CD4-positive, CD25-positive, alpha-beta regulatory T cell (primary cell): Measurements from ENCODE around the gene TMUB2. TPM values are rescaled to one million over a fixed set of nuclear protein-coding genes. Genes with fewer than 3 reads are reported as not detected.

Experiments
- ATAC-seq, 2 donors: fragments of 150-1000 bp; cut with Tn5 transposase; one replicate each; pipeline ENCODE4 v1.10.0; 2021; ENCODE audit warnings: low read depth in 2 of 2, moderate number of reproducible peaks in 2 of 2, moderate library complexity in 1 of 2
- DNase-seq, 3 donors: peaks; one replicate each; pipeline versions ENCODE4 v3.0.0 to v3.0.0-alpha.2; 2012 to 2022; ENCODE audit warnings: mixed read lengths in 1 of 3
- H3K27ac ChIP-seq: one replicate; pipeline ENCODE4 v1.7.0; 2013; ENCODE audit warnings: mild to moderate bottlenecking, low read length; ENCODE audit not compliant: insufficient read depth, poor library complexity, severe bottlenecking
- H3K27me3 ChIP-seq: one replicate; pipeline ENCODE4 v1.7.0; 2013; ENCODE audit warnings: low read length; ENCODE audit not compliant: control insufficient read depth, insufficient read depth
- H3K36me3 ChIP-seq: one replicate; pipeline ENCODE4 v1.7.0; 2013; ENCODE audit warnings: mild to moderate bottlenecking, low read length, moderate library complexity; ENCODE audit not compliant: control insufficient read depth, insufficient read depth
- H3K4me1 ChIP-seq: 2 replicates; pipeline ENCODE4 v1.7.0; 2013; ENCODE audit warnings: mild to moderate bottlenecking, low read length; ENCODE audit not compliant: insufficient read depth, control insufficient read depth, poor library complexity, severe bottlenecking
- H3K4me3 ChIP-seq: one replicate; pipeline ENCODE4 v1.7.0; 2013; ENCODE audit warnings: low read depth, mild to moderate bottlenecking, low read length, moderate library complexity
- H3K9me3 ChIP-seq, 2 experiments: 1 replicate in 1 of 2; 2 replicates in 1 of 2; pipeline ENCODE4 v1.7.0; 2013; ENCODE audit warnings: low read length in 2 of 2, mild to moderate bottlenecking in 1 of 2, moderate library complexity in 1 of 2; ENCODE audit not compliant: control insufficient read depth in 2 of 2
- H3K27ac Mint-ChIP-seq, 3 donors: one replicate each; pipeline ENCODE4 v1.8.0; 2020 to 2022; ENCODE audit warnings: mild to moderate bottlenecking in 3 of 3, mixed read lengths in 3 of 3, moderate library complexity in 2 of 3
- H3K27me3 Mint-ChIP-seq: one replicate; pipeline ENCODE4 v1.8.0; 2022; ENCODE audit warnings: mild to moderate bottlenecking, mixed read lengths
- H3K36me3 Mint-ChIP-seq: one replicate; pipeline ENCODE4 v1.8.0; 2020; ENCODE audit warnings: mixed read lengths
- H3K4me1 Mint-ChIP-seq, 4 donors: one replicate each; pipeline ENCODE4 v1.8.0; 2020 to 2022; ENCODE audit warnings: mixed read lengths in 4 of 4, mild to moderate bottlenecking in 1 of 4
- H3K4me3 Mint-ChIP-seq, 4 donors: one replicate each; pipeline ENCODE4 v1.8.0; 2020 to 2022; ENCODE audit warnings: mild to moderate bottlenecking in 4 of 4, mixed read lengths in 4 of 4, moderate library complexity in 3 of 4
- H3K9me3 Mint-ChIP-seq, 7 donors: one replicate each; pipeline ENCODE4 v1.8.0; 2020 to 2022; ENCODE audit warnings: mixed read lengths in 7 of 7, mild to moderate bottlenecking in 3 of 7, moderate library complexity in 2 of 7
- polyA plus RNA-seq, 4 donors: library from polyadenylated mRNA; unstranded; fragments of 300-500 nt; fragmentation: Illumina TruSeq; gene quantifications; one replicate each; pipeline ENCODE4 v1.2.3, GENCODE V29; 2021
- total RNA-seq: library from RNA; stranded (reverse); gene quantifications from one replicate; pipeline ENCODE4 v1.2.3, GENCODE V29; 2022

TMUB2 gene
- total and polyA plus RNA-seq, 5 donors from 2014 or later: 31.7 to 67.7 (median 35.4) TPM

- H3K36me3 Mint-ChIP-seq: peaks cover 40% of the 10 kb centered on the region
- peaks cover 56% of the 10 kb centered on the region for H3K4me1 ChIP-seq
- H3K4me3 Mint-ChIP-seq: peak overlapping the region in 1 of 4 donors; percentile 55
- no peaks in the 10 kb centered on the region for H3K9me3 ChIP-seq
- H3K27ac Mint-ChIP-seq: peak overlapping the region in 2 of 3 donors; percentile 36 to 52
- no peaks in the 10 kb centered on the region for H3K27me3 Mint-ChIP-seq
- no peak overlapping the region for H3K27ac ChIP-seq
- DNase-seq: no peak
- peaks cover 0 to 72% (median 35%) of the 10 kb centered on the region in 4 donors for H3K4me1 Mint-ChIP-seq
- H3K4me3 ChIP-seq: no peak overlapping the region
- no peaks in the 10 kb centered on the region for H3K9me3 Mint-ChIP-seq
- H3K27me3 ChIP-seq: no peaks in the 10 kb centered on the region
- H3K36me3 ChIP-seq: peaks cover 53% of the 10 kb centered on the region
- ATAC-seq: no peak
These were observed 26.0 kb downstream of the TMUB2 start for GRCh38 chr17:44212507-44213402.

- Histone ChIP-seq H3K36me3 (peaks cover 47% of the 10 kb centered on the region), H3K27me3 (no peaks in the 10 kb centered on the region), H3K27ac (no peak overlapping the region), H3K4me1 (peaks cover 62% of the 10 kb centered on the region), H3K9me3 (no peaks in the 10 kb centered on the region), H3K4me3 (no peak overlapping the region)
- DNase-seq (no peak), ATAC-seq (no peak)
- no peaks in the 10 kb centered on the region for H3K9me3 Mint-ChIP-seq
- H3K36me3 Mint-ChIP-seq: peaks cover 34% of the 10 kb centered on the region
- peaks cover 0 to 70% (median 36%) of the 10 kb centered on the region in 4 donors for H3K4me1 Mint-ChIP-seq
- H3K27ac Mint-ChIP-seq: peak overlapping the region; percentile 48 to 95 (median 54)
- peak overlapping the region in 2 of 4 donors; percentile 55 to 72 for H3K4me3 Mint-ChIP-seq
- H3K27me3 Mint-ChIP-seq: no peaks in the 10 kb centered on the region
These were observed 26.8 kb downstream of the TMUB2 start for GRCh38 chr17:44213403-44214229.

- Histone ChIP-seq H3K9me3 (no peaks in the 10 kb centered on the region), H3K27ac (no peak overlapping the region), H3K4me3 (no peak overlapping the region), H3K4me1 (peaks cover 62% of the 10 kb centered on the region), H3K36me3 (peaks cover 42% of the 10 kb centered on the region), H3K27me3 (no peaks in the 10 kb centered on the region)
- Mint-ChIP-seq H3K4me1 (peaks cover 0 to 67% (median 36%) of the 10 kb centered on the region in 4 donors), H3K27ac (peak overlapping the region; percentile 54 to 95 (median 56)), H3K9me3 (no peaks in the 10 kb centered on the region), H3K36me3 (peaks cover 33% of the 10 kb centered on the region), H3K4me3 (peak overlapping the region in 2 of 4 donors; percentile 55 to 72), H3K27me3 (no peaks in the 10 kb centered on the region)
- no peak for ATAC-seq
- no peak for DNase-seq
These were observed 27.4 kb downstream of the TMUB2 start for GRCh38 chr17:44214230-44214494.

GRCh38 chr17:44214896-44215295 lies 28.1 kb downstream of the TMUB2 start:
- H3K4me1 ChIP-seq: peaks cover 56% of the 10 kb centered on the region
- no peaks in the 10 kb centered on the region for H3K9me3 ChIP-seq
- no peak overlapping the region for H3K27ac ChIP-seq
- peak overlapping the region; percentile 56 to 88 (median 70) for H3K4me3 Mint-ChIP-seq
- no peaks in the 10 kb centered on the region for H3K27me3 Mint-ChIP-seq
- no peak overlapping the region for H3K4me3 ChIP-seq
- no peaks in the 10 kb centered on the region for H3K9me3 Mint-ChIP-seq
- ATAC-seq: no peak
- H3K4me1 Mint-ChIP-seq: peaks cover 0 to 64% (median 34%) of the 10 kb centered on the region in 4 donors
- H3K27me3 ChIP-seq: no peaks in the 10 kb centered on the region
- peak overlapping the region in 2 of 3 donors; percentile 56 to 91 for H3K27ac Mint-ChIP-seq
- DNase-seq: no peak
- peaks cover 31% of the 10 kb centered on the region for H3K36me3 Mint-ChIP-seq
- peaks cover 37% of the 10 kb centered on the region for H3K36me3 ChIP-seq

- H3K27me3 ChIP-seq: no peaks in the 10 kb centered on the region
- H3K36me3 ChIP-seq: peaks cover 34% of the 10 kb centered on the region
- Mint-ChIP-seq H3K27me3 (no peaks in the 10 kb centered on the region), H3K36me3 (peaks cover 27% of the 10 kb centered on the region), H3K4me1 (peaks cover 0 to 56% (median 31%) of the 10 kb centered on the region in 4 donors), H3K9me3 (no peaks in the 10 kb centered on the region), H3K4me3 (peak overlapping the region; percentile 81 to 93 (median 86)), H3K27ac (peak overlapping the region; percentile 84 to 91 (median 90))
- ATAC-seq: no peak
- peak overlapping the region; percentile 70 for H3K4me3 ChIP-seq
- peak overlapping the region; percentile 53 for H3K27ac ChIP-seq
- H3K9me3 ChIP-seq: no peaks in the 10 kb centered on the region
- peak in 2 of 3 donors; percentile 44 to 64 for DNase-seq
- peaks cover 44% of the 10 kb centered on the region for H3K4me1 ChIP-seq
These were observed 29.4 kb downstream of the TMUB2 start for GRCh38 chr17:44216173-44216572.

GRCh38 chr17:44216694-44217093 lies 29.9 kb downstream of the TMUB2 start:
- no peak for DNase-seq
- H3K4me3 ChIP-seq: peak overlapping the region; percentile 70
- H3K27me3 Mint-ChIP-seq: peaks cover 2% of the 10 kb centered on the region

GRCh38 chr17:44217738-44218343 lies 31.1 kb downstream of the TMUB2 start:
- ATAC-seq (no peak), DNase-seq (peak in 1 of 3 donors; percentile 34)
- Mint-ChIP-seq H3K4me1 (peaks cover 4 to 65% (median 33%) of the 10 kb centered on the region in 4 donors), H3K9me3 (no peaks in the 10 kb centered on the region), H3K4me3 (peak overlapping the region; percentile 81 to 89 (median 86)), H3K27ac (peak overlapping the region; percentile 52 to 90 (median 88)), H3K36me3 (peaks cover 27% of the 10 kb centered on the region), H3K27me3 (peaks cover 5% of the 10 kb centered on the region)
- Histone ChIP-seq H3K4me3 (peak overlapping the region; percentile 70), H3K9me3 (no peaks in the 10 kb centered on the region), H3K27me3 (no peaks in the 10 kb centered on the region), H3K4me1 (peaks cover 51% of the 10 kb centered on the region), H3K27ac (peak overlapping the region; percentile 84), H3K36me3 (peaks cover 30% of the 10 kb centered on the region)

More at GRCh38 chr17:44216694-44217093, 29.9 kb downstream of the TMUB2 start:
- Mint-ChIP-seq H3K4me3 (peak overlapping the region; percentile 81 to 93 (median 86)), H3K27ac (peak overlapping the region; percentile 0 to 91 (median 90)), H3K9me3 (no peaks in the 10 kb centered on the region), H3K36me3 (peaks cover 27% of the 10 kb centered on the region), H3K4me1 (peaks cover 0 to 55% (median 31%) of the 10 kb centered on the region in 4 donors)
- Histone ChIP-seq H3K36me3 (peaks cover 30% of the 10 kb centered on the region), H3K4me1 (peaks cover 44% of the 10 kb centered on the region), H3K27me3 (no peaks in the 10 kb centered on the region), H3K27ac (peak overlapping the region; percentile 18), H3K9me3 (no peaks in the 10 kb centered on the region)
- ATAC-seq: no peak
